IMR-90 (cell line): Measurements from ENCODE around the gene C12orf60. TPM values are rescaled to one million over a fixed set of nuclear protein-coding genes. Genes with fewer than 3 reads are reported as not detected.
A peak's percentile ranks its signal among the peaks of the same experiment; 100 is the strongest.

Experiments
- ATAC-seq: fragments of 200-7000 bp; cut with Tn5 transposase; 2 replicates; pipeline ENCODE4 v1.9.1; 2020; ENCODE audit warnings: low read depth, mild to moderate bottlenecking, moderate library complexity
- BruUV-seq: library from RNA; stranded (reverse); fragments of 400-500 nt; replicated peaks from 2 replicates; lab custom pipeline; 2021; lab: Mats Ljungman, UMichigan
- CTCF ChIA-PET: fragments of 300-600 bp; formaldehyde crosslinking; extraction: SDS; loops from one replicate; lab custom pipeline; 2021; ENCODE audit warnings: antibody characterized with exemption; lab: Yijun Ruan, JAX
- POLR2A ChIA-PET: fragments of 300-600 bp; sonication (Branson Sonifier 250); formaldehyde crosslinking; loops from one replicate; lab custom pipeline; 2022; ENCODE audit warnings: antibody characterized with exemption; ENCODE audit not compliant: unreplicated experiment; lab: Charles Lee
- DNase-seq: peaks from one replicate; pipeline ENCODE4 v3.0.0; 2013
- H2AFZ ChIP-seq: replicated peaks from 2 replicates; pipeline ENCODE3; 2013; ENCODE audit warnings: low read length, mild to moderate bottlenecking; ENCODE audit not compliant: poor library complexity
- H2AK5ac ChIP-seq: 2 replicates; pipeline ENCODE4 v1.6.1; 2013; ENCODE audit warnings: low read depth, low read length, inconsistent platforms
- H2AK9ac ChIP-seq: replicated peaks from 2 replicates; pipeline ENCODE3; 2013; ENCODE audit warnings: mild to moderate bottlenecking, low read depth, low read length, moderate library complexity; ENCODE audit not compliant: poor library complexity
- H2BK120ac ChIP-seq: 2 replicates; pipeline ENCODE4 v1.6.1; 2013; ENCODE audit warnings: low read depth, low read length, inconsistent platforms
- H2BK15ac ChIP-seq: 3 replicates; pipeline ENCODE4 v1.6.1; 2013; ENCODE audit warnings: low read depth, low read length, inconsistent platforms
- H2BK20ac ChIP-seq: 2 replicates; pipeline ENCODE4 v1.6.1; 2013; ENCODE audit warnings: low read depth, mild to moderate bottlenecking, inconsistent platforms, low read length, moderate library complexity
- H2BK5ac ChIP-seq: 2 replicates; pipeline ENCODE4 v1.6.1; 2013; ENCODE audit warnings: mild to moderate bottlenecking, low read depth, low read length, inconsistent platforms; ENCODE audit not compliant: poor library complexity, severe bottlenecking
- H3K14ac ChIP-seq: replicated peaks from 2 replicates; pipeline ENCODE4 v1.6.1; 2013; ENCODE audit warnings: low read depth, low read length, inconsistent platforms
- H3K18ac ChIP-seq: 2 replicates; pipeline ENCODE4 v1.6.1; 2013; ENCODE audit warnings: low read depth, low read length, control low read depth
- H3K23ac ChIP-seq: 2 replicates; pipeline ENCODE4 v1.6.1; 2013; ENCODE audit warnings: low read depth, low read length, inconsistent platforms
- H3K27ac ChIP-seq: 2 replicates; pipeline ENCODE4 v1.5.1; 2013; ENCODE audit warnings: mild to moderate bottlenecking, control low read depth, low read length; ENCODE audit not compliant: insufficient read depth
- H3K27me3 ChIP-seq: 2 replicates; pipeline ENCODE4 v1.6.1; 2013; ENCODE audit warnings: low read length; ENCODE audit not compliant: control insufficient read depth, insufficient read depth
- H3K36me3 ChIP-seq: 2 replicates; pipeline ENCODE4 v1.6.1; 2013; ENCODE audit warnings: low read length, mixed read lengths; ENCODE audit not compliant: control insufficient read depth, insufficient read depth
- H3K4ac ChIP-seq: 2 replicates; pipeline ENCODE4 v1.6.1; 2013; ENCODE audit warnings: low read depth, low read length, inconsistent platforms
- H3K4me1 ChIP-seq: 2 replicates; pipeline ENCODE4 v1.6.1; 2013; ENCODE audit warnings: low read length, mixed read lengths; ENCODE audit not compliant: control insufficient read depth, insufficient read depth
- H3K4me2 ChIP-seq: 2 replicates; pipeline ENCODE4 v1.6.1; 2013; ENCODE audit warnings: low read depth, mild to moderate bottlenecking, control low read depth, low read length, moderate library complexity
- H3K4me3 ChIP-seq: 2 replicates; pipeline ENCODE4 v1.5.1; 2013; ENCODE audit warnings: low read depth, mild to moderate bottlenecking, control low read depth, low read length, moderate library complexity; ENCODE audit not compliant: insufficient read depth
- H3K56ac ChIP-seq: 2 replicates; pipeline ENCODE4 v1.6.1; 2013; ENCODE audit warnings: low read length, inconsistent platforms; ENCODE audit not compliant: insufficient read depth; ENCODE audit errors: extremely low read depth
- H3K79me1 ChIP-seq, 2 experiments: 2 replicates each; pipeline ENCODE4 v1.6.1; 2013; ENCODE audit warnings: low read length in 2 of 2, inconsistent platforms in 1 of 2, low read depth in 1 of 2
- H3K9ac ChIP-seq: 2 replicates; pipeline ENCODE4 v1.6.1; 2013; ENCODE audit warnings: low read depth, low read length, control low read depth
- H3K9me1 ChIP-seq: 2 replicates; pipeline ENCODE4 v1.6.1; 2013; ENCODE audit warnings: low read length, inconsistent platforms; ENCODE audit not compliant: insufficient read depth
- H3K9me3 ChIP-seq: 2 replicates; pipeline ENCODE4 v1.6.1; 2013; ENCODE audit warnings: low read length; ENCODE audit not compliant: control insufficient read depth, insufficient read depth
- H4K20me1 ChIP-seq: 2 replicates; pipeline ENCODE4 v1.6.1; 2013; ENCODE audit warnings: low read length, inconsistent platforms; ENCODE audit not compliant: insufficient read depth
- H4K5ac ChIP-seq: 2 replicates; pipeline ENCODE4 v1.6.1; 2013; ENCODE audit warnings: mild to moderate bottlenecking, low read depth, low read length, control low read depth
- H4K8ac ChIP-seq, 2 experiments: 2 replicates each; pipeline ENCODE4 v1.6.1; 2013; ENCODE audit warnings: low read depth in 2 of 2, low read length in 2 of 2, control low read depth in 1 of 2, inconsistent platforms in 1 of 2
- H4K91ac ChIP-seq: 2 replicates; pipeline ENCODE4 v1.6.1; 2013; ENCODE audit warnings: low read depth, low read length, inconsistent platforms; ENCODE audit not compliant: insufficient read depth
- CEBPB ChIP-seq: IDR thresholded peaks from 2 replicates; pipeline ENCODE4 v1.6.1; 2012; ENCODE audit warnings: low read depth, low read length, improper control_type of control experiment
- MXI1 ChIP-seq: IDR thresholded peaks from 2 replicates; pipeline ENCODE4 v1.6.1; 2012; ENCODE audit warnings: low read depth, mild to moderate bottlenecking, low read length, moderate library complexity, borderline replicate concordance
- WGBS, 2 experiments: methylation state at CpG; one replicate each; pipeline versions ENCODE4 v1.1.5 to v1.1.7; 2013; ENCODE audit warnings: missing lambda C conversion rate in 2 of 2; ENCODE audit not compliant: insufficient read length in 1 of 2; ENCODE audit errors: extremely low coverage in 2 of 2; 5-methylcytosine and 5-hydroxymethylcytosine counted together
- dilution Hi-C: fragments of 300-500 bp; cut with HindIII; formaldehyde crosslinking; loops from one replicate; pipeline ENCODE4 v1.14.3; 2018; ENCODE audit warnings: low sequenced_read_pairs; ENCODE audit not compliant: unreplicated experiment
- in situ Hi-C: fragments of 300-500 bp; cut with MboI; formaldehyde crosslinking; loops from 3 replicates; pipeline ENCODE4 v1.14.3; 2019; ENCODE audit warnings: low sequenced_read_pairs, inconsistent platforms, mixed read lengths
- intact Hi-C: fragments of 100-400 bp; cut with micrococcal nuclease; formaldehyde crosslinking; loops from 2 replicates; pipeline ENCODE4 v1.10.0; 2022
- polyA plus RNA-seq, 3 experiments: library from polyadenylated mRNA; depleted of rRNA; stranded (reverse); fragments of >200 nt; gene quantifications; 2 replicates each; pipeline ENCODE4 v1.2.3, GENCODE V29; 2012; ENCODE audit warnings: low replicate concordance in 1 of 3
- total RNA-seq: library from RNA; depleted of rRNA; stranded (reverse); fragments of >200 nt; gene quantifications from 2 replicates; pipeline ENCODE4 v1.2.3, GENCODE V29; 2012

The C12orf60 gene
- total and polyA plus RNA-seq, 2 of the 4 experiments (the other 2 are of a cell fraction), result 1.1 TPM

- no peak overlapping the region for H2BK120ac ChIP-seq
- H2BK15ac ChIP-seq, result no peak overlapping the region
- H2AFZ ChIP-seq, result peak overlapping the region; percentile 89
- H4K8ac ChIP-seq, result peak overlapping the region; percentile 20 to 72; a peak in 2 of 4 replicates
- peak overlapping the region; percentile 82 for H3K27ac ChIP-seq
- H2AK9ac ChIP-seq, result peak overlapping the region; percentile 31
- peak overlapping the region; percentile 65; the same call in 1 of the 2 replicates for H3K23ac ChIP-seq
- no peaks in the 10 kb centered on the region for H4K20me1 ChIP-seq
- dilution Hi-C loops (no loop called here), intact Hi-C loops (loop anchor here (1.0 to 2.0 kb wide), 2 partner anchors 28 to 34 kb away; a partner anchor contains a TSS), in situ Hi-C loops (no loop called here)
- H3K27me3 ChIP-seq, result no peaks in the 10 kb centered on the region
- no peak for ATAC-seq
- BruUV-seq, result no TSS peak
- peak overlapping the region; percentile 49 for H3K4ac ChIP-seq
- peaks cover 4 to 13% of the 10 kb centered on the region in 2 experiments; a peak in 3 of 4 replicates for H3K79me1 ChIP-seq
- peak overlapping the region; percentile 25 for H2BK5ac ChIP-seq
- H3K14ac ChIP-seq, result peak overlapping the region; percentile 28; the same call in 1 of the 2 replicates
- ChIA-PET CTCF (interaction anchor here (0.7 to 0.8 kb wide), 2 partner anchors 9 to 12 kb away, joined by 3 to 4 read pairs; no protein-coding TSS in a partner anchor), POLR2A (no interaction called here)
- H4K5ac ChIP-seq, result peak overlapping the region; percentile 33
- peak overlapping the region; percentile 92 for H3K4me3 ChIP-seq
- peak overlapping the region; percentile 74 for H3K9ac ChIP-seq
- 0% methylated on average over 4 of the region's 7 CpGs; no CpG with 5 or more reads in 1 of the 2 experiments for WGBS, 2 experiments
- no peak overlapping the region for H4K91ac ChIP-seq
- H3K4me2 ChIP-seq, result peak overlapping the region; percentile 95
- no peaks in the 10 kb centered on the region for H3K9me3 ChIP-seq
- H3K9me1 ChIP-seq, result no peaks in the 10 kb centered on the region
- 0 out of 2 replicates have a peak overlapping the region, but pooled peaks have one; percentile 13 for H2AK5ac ChIP-seq
- no peak overlapping the region for H2BK20ac ChIP-seq
- DNase-seq, result no peak
- peaks cover 5% of the 10 kb centered on the region for H3K36me3 ChIP-seq
- H3K18ac ChIP-seq, result no peak overlapping the region
- no peaks in the 10 kb centered on the region for H3K4me1 ChIP-seq
- peak overlapping the region; percentile 57; the same call in 1 of the 2 replicates for H3K56ac ChIP-seq
- TF ChIP-seq MXI1, result no peak
- no peak for TF ChIP-seq CEBPB
These were observed 804 bp upstream of the C12orf60 start for GRCh38 chr12:14802721-14803010.
